ENCODE data around the gene OR1A1.
"Not testable (repeated sequence)": the region's sequence is repeated elsewhere in the genome, so short reads cannot be mapped to it uniquely, and the experiment has no call there.

Gene OR1A1

DNA sequence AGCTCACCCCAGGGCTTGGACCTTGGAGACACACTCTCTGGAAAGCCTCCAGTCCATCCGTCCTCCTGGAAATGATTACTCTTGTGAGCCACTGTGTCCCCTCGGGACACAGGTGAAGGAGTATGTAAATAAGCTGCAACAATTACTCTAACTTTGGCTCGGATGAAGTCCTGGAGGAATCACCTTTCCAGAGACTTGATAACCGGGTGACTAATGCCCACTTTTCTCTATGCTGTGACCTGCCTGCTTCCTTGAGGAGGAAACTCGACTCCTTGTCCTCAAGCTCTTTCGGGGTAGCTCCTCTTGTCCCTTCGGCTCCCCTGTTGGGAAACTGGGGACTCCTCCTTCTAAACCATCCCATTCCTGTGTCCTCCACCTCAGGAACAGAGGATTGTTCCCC is at the start of gene OR1A1:
Gene OR1A1 (plus strand): TSS at position 301 of the 400 bp plus-strand sequence. CDS start 7,954 bp downstream, outside the sequence.
- no peak for DNase-seq

DNA sequence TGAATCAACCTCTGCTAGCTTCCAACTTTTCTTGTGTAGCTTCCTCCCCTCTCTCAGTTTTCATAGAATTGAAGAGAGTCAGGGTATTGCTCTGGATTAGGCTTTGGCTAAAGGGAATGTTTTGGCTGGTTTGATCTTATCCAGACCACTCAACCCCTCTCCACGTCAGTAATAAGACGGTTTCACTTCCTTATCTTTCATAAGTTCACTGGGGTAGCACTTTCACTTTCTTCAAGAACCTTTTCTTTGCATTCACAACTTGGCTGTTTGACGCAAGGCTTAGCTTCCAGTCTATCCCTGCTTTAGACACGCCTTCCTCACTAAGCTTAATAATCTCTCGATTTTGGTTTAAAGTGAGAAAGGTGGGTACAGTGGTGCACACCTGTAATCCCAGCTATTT is 39.9 kb upstream of the OR1A1 start:
- DNase-seq: no peak

DNA sequence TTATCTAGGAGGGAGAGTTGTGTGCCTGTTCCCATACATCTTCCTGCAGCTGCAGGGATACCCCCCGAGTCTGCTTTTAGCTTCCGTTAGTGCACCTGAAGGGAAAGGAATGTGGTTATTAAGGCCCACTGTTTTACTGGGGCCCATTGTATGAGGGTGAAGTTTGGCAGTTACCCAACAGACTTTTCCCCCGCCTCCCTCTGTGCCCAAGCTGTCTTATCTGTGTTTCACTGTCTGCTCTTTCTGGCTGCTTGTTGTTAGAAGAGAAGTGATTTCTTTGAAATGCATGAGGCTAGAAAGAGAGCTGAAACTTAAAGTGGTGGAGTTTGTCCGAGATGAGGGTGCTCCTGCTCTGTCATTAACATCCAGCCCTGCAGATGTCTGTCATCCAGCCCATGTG is 17.5 kb upstream of the OR1A1 start:
- no peak for DNase-seq

GRCh38 chr17:3197219-3197618 is 10.2 kb upstream of the OR1A1 start, which contains the start of gene OR1A2:
Gene OR1A2, plus strand, starts transcription at chr17:3197519. Its CDS starts 0 bp downstream, at chr17:3197519.
- no peak for DNase-seq

DNA sequence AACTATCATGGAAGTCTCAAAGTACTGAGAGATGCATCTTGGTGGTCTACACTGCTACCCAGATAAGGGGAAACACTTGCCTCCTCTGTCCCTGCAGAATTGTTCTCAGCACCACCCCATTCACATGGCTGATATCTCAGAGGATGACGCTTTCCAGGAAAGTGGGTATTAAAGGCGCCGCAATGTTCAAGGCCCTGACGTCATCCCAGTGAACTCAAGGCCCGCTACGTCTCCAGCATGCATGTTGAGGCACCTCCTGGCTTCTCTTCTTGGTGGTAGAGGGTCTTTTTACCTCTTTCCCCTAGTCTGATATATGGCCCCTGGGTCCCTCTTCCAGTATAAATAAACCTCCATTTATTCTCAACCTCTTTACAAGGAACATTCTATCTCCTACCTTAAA is 1.0 kb downstream of the OR1A1 start:
- no peak for DNase-seq

DNA sequence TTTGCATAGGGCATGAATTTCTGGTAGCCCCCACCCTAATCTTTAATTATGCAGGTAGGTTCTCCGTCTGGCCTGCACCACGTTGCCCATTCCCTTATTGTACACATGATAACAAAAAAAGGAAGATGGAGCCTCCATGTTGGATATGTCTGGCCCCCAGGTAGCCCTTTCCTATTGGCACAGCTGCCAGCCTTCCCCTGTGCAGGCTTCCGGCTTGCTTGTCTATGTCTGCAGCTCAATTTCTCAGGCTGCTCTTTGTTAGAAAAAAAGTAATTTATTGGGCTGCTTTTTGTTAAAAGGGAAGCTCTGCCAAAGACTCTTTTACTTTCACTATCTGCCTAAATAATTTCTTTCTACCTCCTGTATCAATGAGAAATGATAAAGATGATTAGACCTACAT is 5.5 kb downstream of the OR1A1 start:
- no peak for DNase-seq

- no peak for DNase-seq
These were observed 6.1 kb downstream of the OR1A1 start for GRCh38 chr17:3213587-3213986.

GRCh38 chr17:3219978-3220377 is 12.5 kb downstream of the OR1A1 start:
- not testable (repeated sequence) for DNase-seq

DNA sequence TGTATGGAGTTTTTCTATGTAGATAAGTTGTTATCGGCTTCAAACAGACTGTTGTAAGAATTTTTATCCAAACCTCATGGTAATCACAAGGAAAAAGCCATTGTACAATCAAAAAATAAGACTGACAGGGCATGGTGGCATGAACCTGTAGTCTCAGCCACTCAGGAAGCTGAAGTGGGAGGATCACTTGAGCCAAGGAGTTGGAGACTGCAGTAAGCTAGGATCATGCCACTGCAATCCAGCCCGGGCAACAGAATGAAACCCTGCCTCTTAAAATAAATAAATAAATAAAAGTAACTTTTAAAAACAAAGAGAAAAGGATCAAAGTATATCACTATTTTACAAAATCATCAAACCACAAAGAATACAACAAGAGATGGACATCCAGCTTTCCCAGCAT is 14.4 kb downstream of the OR1A1 start:
- no peak for DNase-seq

- no peak for DNase-seq
These were observed 15.0 kb downstream of the OR1A1 start for GRCh38 chr17:3222505-3222904.

DNA sequence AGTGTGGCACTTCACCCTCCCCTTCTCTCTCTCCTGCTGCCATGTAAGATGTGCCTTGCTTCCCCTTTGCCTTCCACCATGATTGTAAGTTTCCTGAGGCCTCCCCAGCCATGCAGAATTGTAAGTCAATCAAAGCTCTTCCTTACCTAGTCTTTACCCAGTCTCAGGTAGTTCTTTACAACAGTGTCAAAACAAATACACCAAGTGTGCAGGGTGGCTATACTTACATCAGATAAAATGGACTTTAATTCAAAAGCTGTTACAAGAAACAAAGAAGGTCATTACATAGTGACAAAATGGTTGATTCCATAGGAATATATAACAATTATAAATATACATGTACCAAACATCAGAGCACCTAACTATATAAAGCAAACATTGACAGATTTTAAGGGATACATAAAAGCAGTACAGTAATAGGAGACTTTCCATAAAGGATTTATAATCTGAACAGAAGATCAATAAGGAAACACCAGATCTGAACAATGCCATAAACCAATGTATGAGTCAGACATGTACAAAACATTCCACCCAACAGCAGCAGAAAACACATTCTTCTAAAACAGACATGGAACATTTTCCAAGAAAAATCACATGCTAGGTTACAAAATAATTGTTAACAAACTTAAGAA is 17.4 kb downstream of the OR1A1 start:
- not testable (repeated sequence) for DNase-seq

- not testable (repeated sequence) for DNase-seq
These were observed 24.8 kb downstream of the OR1A1 start for GRCh38 chr17:3232300-3232699.

DNA sequence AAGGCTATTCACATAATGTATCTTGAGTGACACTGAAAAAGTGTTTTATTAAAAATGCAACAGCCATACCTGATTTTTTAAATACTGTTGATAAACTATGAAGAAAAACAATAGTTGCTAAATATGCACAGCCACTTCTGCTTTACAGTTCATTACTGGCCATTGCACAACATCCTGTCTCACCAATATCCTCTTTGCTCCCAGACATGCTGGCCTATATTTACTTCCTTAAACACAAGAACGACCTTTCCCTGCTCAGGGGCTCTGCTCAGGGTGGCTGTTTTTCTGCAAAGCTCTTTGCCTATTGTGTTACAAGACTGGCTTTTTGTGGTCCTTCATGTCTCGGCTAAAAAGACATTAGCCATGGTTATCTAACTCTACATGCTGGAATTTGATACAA is 31.2 kb downstream of the OR1A1 start:
- DNase-seq: not testable (repeated sequence)

GRCh38 chr17:3241044-3241443 is 33.6 kb downstream of the OR1A1 start:
- DNase-seq: not testable (repeated sequence)

GRCh38 chr17:3244841-3245240 is 37.4 kb downstream of the OR1A1 start:
- not testable (repeated sequence) for DNase-seq

- not testable (repeated sequence) for DNase-seq
These were observed 41.5 kb downstream of the OR1A1 start for GRCh38 chr17:3249013-3249412.

DNA sequence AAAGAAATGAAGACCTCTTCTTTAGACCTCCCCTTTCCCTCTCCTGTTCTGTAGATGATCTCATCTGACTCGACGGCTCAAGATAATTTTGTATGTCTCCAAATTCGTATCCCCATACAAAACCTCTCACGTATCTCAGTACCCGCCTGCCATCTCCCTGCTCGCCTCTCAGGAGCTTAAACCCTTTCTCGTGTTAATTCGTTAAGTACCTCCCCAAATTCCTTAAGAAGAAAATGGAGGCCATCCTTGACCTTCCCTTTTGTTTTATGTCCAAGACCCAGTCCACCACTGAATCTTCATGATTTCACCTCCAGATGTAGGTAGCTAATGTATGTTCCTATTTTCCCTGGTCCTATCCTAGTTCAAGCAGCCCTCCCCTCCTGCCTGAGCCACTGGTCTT is 49.1 kb downstream of the OR1A1 start:
- no peak for DNase-seq

GRCh38 chr17:3260163-3260562 is 52.7 kb downstream of the OR1A1 start:
- DNase-seq: no peak

GRCh38 chr17:3260600-3260999 is 53.1 kb downstream of the OR1A1 start:
- no peak for DNase-seq
